Esophagus squamous epithelium (tissue), 4 donors: ENCODE results near the gene HHATL.

Source experiments
- POLR2A ChIP-seq, 4 donors: fragments of 450-650 bp; IDR thresholded peaks; one replicate each; pipeline ENCODE4 v1.6.1; 2017; ENCODE audit warnings: antibody characterized with exemption in 4 of 4, mild to moderate bottlenecking in 4 of 4, moderate library complexity in 3 of 4
- TF ChIP-seq, protein P1 (sequence below), 6 experiments: fragments of 450-650 bp in 4 of 6; fragments of 200-600 bp in 2 of 6; sonication (generic) in 2 of 6; IDR thresholded peaks; one replicate each; pipeline ENCODE4 v1.5.1; 2016 to 2019; ENCODE audit warnings: antibody characterized with exemption in 6 of 6, mild to moderate bottlenecking in 4 of 6, moderate library complexity in 4 of 6

GRCh38 chr3:42680271-42680670 lies 22.3 kb downstream of the HHATL start:
- TF ChIP-seq POLR2A (IDR thresholded peaks at IDR 0.05): no peak
- TF ChIP-seq, protein P1, sequence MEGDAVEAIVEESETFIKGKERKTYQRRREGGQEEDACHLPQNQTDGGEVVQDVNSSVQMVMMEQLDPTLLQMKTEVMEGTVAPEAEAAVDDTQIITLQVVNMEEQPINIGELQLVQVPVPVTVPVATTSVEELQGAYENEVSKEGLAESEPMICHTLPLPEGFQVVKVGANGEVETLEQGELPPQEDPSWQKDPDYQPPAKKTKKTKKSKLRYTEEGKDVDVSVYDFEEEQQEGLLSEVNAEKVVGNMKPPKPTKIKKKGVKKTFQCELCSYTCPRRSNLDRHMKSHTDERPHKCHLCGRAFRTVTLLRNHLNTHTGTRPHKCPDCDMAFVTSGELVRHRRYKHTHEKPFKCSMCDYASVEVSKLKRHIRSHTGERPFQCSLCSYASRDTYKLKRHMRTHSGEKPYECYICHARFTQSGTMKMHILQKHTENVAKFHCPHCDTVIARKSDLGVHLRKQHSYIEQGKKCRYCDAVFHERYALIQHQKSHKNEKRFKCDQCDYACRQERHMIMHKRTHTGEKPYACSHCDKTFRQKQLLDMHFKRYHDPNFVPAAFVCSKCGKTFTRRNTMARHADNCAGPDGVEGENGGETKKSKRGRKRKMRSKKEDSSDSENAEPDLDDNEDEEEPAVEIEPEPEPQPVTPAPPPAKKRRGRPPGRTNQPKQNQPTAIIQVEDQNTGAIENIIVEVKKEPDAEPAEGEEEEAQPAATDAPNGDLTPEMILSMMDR (IDR thresholded peaks at IDR 0.05): no peak
